ENCODE measurements around the gene TBX10. TPM values are rescaled to one million over a fixed set of nuclear protein-coding genes. Genes with fewer than 3 reads are reported as not detected.
A peak's percentile ranks its signal among the peaks of the same experiment; 100 is the strongest.

The TBX10 gene
- total and polyA plus RNA-seq, 4 donors: not detected

DNA sequence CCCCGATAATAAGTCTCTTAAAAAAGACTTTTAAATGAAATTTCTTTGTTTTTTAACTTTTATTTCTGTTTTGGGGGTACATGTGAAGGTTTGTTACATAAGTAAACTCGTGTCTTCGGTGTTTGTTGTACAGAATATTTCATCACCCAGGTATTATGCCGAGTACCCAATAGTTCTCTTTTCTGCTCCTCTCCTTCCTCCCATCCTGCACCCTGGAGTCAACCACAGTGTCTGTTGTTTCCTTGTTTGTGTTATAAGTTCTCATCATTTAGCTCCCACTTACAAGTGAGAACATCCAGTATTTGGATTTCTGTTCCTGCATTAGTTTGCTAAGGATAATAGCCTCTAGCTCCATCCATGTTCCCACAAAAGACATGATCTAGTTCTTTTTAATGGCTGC, 57.6 kb downstream of the TBX10 start:
- Histone ChIP-seq H3K27me3 (ENCODE audit: control insufficient read depth in 3 of 3, insufficient read depth in 3 of 3, low read length in 2 of 3) (peaks cover 0 to 3% (median 0%) of the 10 kb centered on the region in 3 donors), H3K4me1 (ENCODE audit: control insufficient read depth in 5 of 5, insufficient read depth in 5 of 5, low read length in 5 of 5) (peaks cover 0 to 15% (median 9%) of the 10 kb centered on the region in 5 donors), H3K27ac (ENCODE audit: low read depth in 1 of 2, low read length in 1 of 2) (no peak overlapping the region), H3K36me3 (ENCODE audit: control insufficient read depth in 4 of 4, insufficient read depth in 4 of 4, low read length in 4 of 4) (peaks cover 3 to 19% (median 16%) of the 10 kb centered on the region in 4 donors), H3K9me3 (ENCODE audit: control insufficient read depth in 4 of 4, insufficient read depth in 3 of 4, low read length in 3 of 4) (no peaks in the 10 kb centered on the region), H3K4me3 (no peak overlapping the region), H3K9ac (ENCODE audit: insufficient read depth in 1 of 2, low read length in 2 of 2) (no peak overlapping the region)
- 36 to 51% methylated on average over 4 of the region's 4 CpGs for WGBS, 2 donors
- TF ChIP-seq, protein P1, sequence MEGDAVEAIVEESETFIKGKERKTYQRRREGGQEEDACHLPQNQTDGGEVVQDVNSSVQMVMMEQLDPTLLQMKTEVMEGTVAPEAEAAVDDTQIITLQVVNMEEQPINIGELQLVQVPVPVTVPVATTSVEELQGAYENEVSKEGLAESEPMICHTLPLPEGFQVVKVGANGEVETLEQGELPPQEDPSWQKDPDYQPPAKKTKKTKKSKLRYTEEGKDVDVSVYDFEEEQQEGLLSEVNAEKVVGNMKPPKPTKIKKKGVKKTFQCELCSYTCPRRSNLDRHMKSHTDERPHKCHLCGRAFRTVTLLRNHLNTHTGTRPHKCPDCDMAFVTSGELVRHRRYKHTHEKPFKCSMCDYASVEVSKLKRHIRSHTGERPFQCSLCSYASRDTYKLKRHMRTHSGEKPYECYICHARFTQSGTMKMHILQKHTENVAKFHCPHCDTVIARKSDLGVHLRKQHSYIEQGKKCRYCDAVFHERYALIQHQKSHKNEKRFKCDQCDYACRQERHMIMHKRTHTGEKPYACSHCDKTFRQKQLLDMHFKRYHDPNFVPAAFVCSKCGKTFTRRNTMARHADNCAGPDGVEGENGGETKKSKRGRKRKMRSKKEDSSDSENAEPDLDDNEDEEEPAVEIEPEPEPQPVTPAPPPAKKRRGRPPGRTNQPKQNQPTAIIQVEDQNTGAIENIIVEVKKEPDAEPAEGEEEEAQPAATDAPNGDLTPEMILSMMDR (IDR thresholded peaks at IDR 0.05; ENCODE audit: control extremely low read depth, extremely low read depth): no peak
- DNase-seq (peak in 1 of 3 donors; percentile 12), ATAC-seq (ENCODE audit: insufficient read depth, low FRiP score) (no peak)

DNA sequence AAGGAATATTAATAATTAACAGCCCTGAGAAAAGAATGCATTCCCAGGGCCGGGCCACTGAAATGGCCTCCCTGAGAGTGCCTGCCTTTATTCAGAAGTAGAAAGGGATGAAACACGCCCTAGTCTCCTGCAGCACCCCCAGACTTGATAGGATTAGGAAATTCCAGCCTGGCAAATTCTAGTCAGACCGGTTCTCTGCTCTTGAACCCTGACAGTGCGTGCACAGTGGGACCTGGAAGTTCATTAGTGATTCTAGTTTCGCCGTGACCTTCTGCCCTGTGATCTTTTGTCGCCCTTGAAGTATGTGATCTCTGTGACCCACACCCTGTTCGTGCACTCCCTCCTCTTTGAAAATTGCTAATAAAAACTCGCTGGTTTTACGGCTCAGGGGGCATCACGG, 58.1 kb downstream of the TBX10 start:
- ATAC-seq (ENCODE audit: insufficient read depth, low FRiP score) (no peak), DNase-seq (peak; percentile 59 to 67 (median 63))
- peaks cover 0 to 15% (median 9%) of the 10 kb centered on the region in 5 donors for H3K4me1 ChIP-seq (ENCODE audit: control insufficient read depth in 5 of 5, insufficient read depth in 5 of 5, low read length in 5 of 5)
- no peak overlapping the region for H3K9ac ChIP-seq (ENCODE audit: insufficient read depth in 1 of 2, low read length in 2 of 2)
- peak overlapping the region in 1 of 2 donors; percentile 37 for H3K27ac ChIP-seq (ENCODE audit: low read depth in 1 of 2, low read length in 1 of 2)
- TF ChIP-seq, protein P1 (IDR thresholded peaks at IDR 0.05; ENCODE audit: control extremely low read depth, extremely low read depth): no peak
- H3K36me3 ChIP-seq (ENCODE audit: control insufficient read depth in 4 of 4, insufficient read depth in 4 of 4, low read length in 4 of 4): peaks cover 3 to 17% (median 12%) of the 10 kb centered on the region in 4 donors
- peaks cover 0 to 3% (median 0%) of the 10 kb centered on the region in 3 donors for H3K27me3 ChIP-seq (ENCODE audit: control insufficient read depth in 3 of 3, insufficient read depth in 3 of 3, low read length in 2 of 3)
- 51 to 67% methylated on average over 11 of the region's 11 CpGs for WGBS, 2 donors
- H3K9me3 ChIP-seq (ENCODE audit: control insufficient read depth in 4 of 4, insufficient read depth in 3 of 4, low read length in 3 of 4): no peaks in the 10 kb centered on the region
- H3K4me3 ChIP-seq: no peak overlapping the region

Small RNA genes lying within 50 kb of the gene (small RNA-seq; reads per million reads assigned to genes)
- gene AP003385.3 (ENCODE audit: low replicate concordance) (not detected), gene RPL37P2 (ENCODE audit: low replicate concordance) (0.23 reads per million, percentile 19 among the genes with 10 or more reads in this experiment)

Other genes starting within 250 kb of the TBX10 start
- 10 to 100 TPM; 19.7 to 35.9 TPM for gene RAD9A, start 247.8 kb downstream of the TBX10 start, total RNA-seq
- gene RAD9A, start 247.8 kb downstream of the TBX10 start, polyA plus RNA-seq: 10 to 100 TPM; 14.1 to 22.8 TPM
- gene PPP1CA, start 237.9 kb downstream of the TBX10 start, total RNA-seq: 100 to 1,000 TPM in 1 of 2 donors, 10 to 100 TPM in 1; 87.2 to 175 TPM
- gene PPP1CA, start 237.9 kb downstream of the TBX10 start, polyA plus RNA-seq: 100 to 1,000 TPM; 138 to 178 TPM
- gene TBC1D10C, start 235.7 kb downstream of the TBX10 start, total RNA-seq: 10 to 100 TPM in 1 of 2 donors, 1 to 10 TPM in 1; 3.2 to 21.3 TPM
- gene TBC1D10C, start 235.7 kb downstream of the TBX10 start, polyA plus RNA-seq: 10 to 100 TPM; 15.8 to 19.7 TPM
- gene CARNS1, start 224.1 kb downstream of the TBX10 start, total RNA-seq: 1 to 10 TPM; 1.2 to 1.7 TPM
- gene CARNS1, start 224.1 kb downstream of the TBX10 start, polyA plus RNA-seq: 1 to 10 TPM in 1 of 2 donors, under 1 TPM in 1; 0.15 to 1.5 TPM
- gene RPS6KB2, start 211.3 kb downstream of the TBX10 start, total RNA-seq: 10 to 100 TPM; 26.3 to 56.8 TPM
- 10 to 100 TPM; 55.7 to 69.5 TPM for gene RPS6KB2, start 211.3 kb downstream of the TBX10 start, polyA plus RNA-seq
- 10 to 100 TPM in 1 of 2 donors, 1 to 10 TPM in 1; 8.8 to 13.7 TPM for gene PTPRCAP, start 202.1 kb downstream of the TBX10 start, total RNA-seq
- 10 to 100 TPM; 10.8 to 19.0 TPM for gene PTPRCAP, start 202.1 kb downstream of the TBX10 start, polyA plus RNA-seq
- 100 to 1,000 TPM in 1 of 2 donors, 10 to 100 TPM in 1; 65.6 to 147 TPM for gene CORO1B, start 196.3 kb downstream of the TBX10 start, total RNA-seq
- 100 to 1,000 TPM; 108 to 130 TPM for gene CORO1B, start 196.3 kb downstream of the TBX10 start, polyA plus RNA-seq
- gene GPR152, start 187.0 kb downstream of the TBX10 start, total RNA-seq: not detected
- under 1 TPM in 1 of 2 donors, not detected in 1; 0.06 TPM for gene GPR152, start 187.0 kb downstream of the TBX10 start, polyA plus RNA-seq
- 1 to 10 TPM; 2.1 to 5.3 TPM for gene CABP4, start 184.4 kb downstream of the TBX10 start, total RNA-seq
- 1 to 10 TPM in 1 of 2 donors, under 1 TPM in 1; 0.96 to 2.5 TPM for gene CABP4, start 184.4 kb downstream of the TBX10 start, polyA plus RNA-seq
- gene TMEM134, start 170.5 kb downstream of the TBX10 start, total RNA-seq: 10 to 100 TPM; 32.5 to 84.2 TPM
- 10 to 100 TPM; 82.0 to 91.4 TPM for gene TMEM134, start 170.5 kb downstream of the TBX10 start, polyA plus RNA-seq
- gene AIP, start 156.7 kb downstream of the TBX10 start, total RNA-seq: 10 to 100 TPM; 60.0 to 64.8 TPM
- gene AIP, start 156.7 kb downstream of the TBX10 start, polyA plus RNA-seq: 100 to 1,000 TPM in 1 of 2 donors, 10 to 100 TPM in 1; 82.8 to 126 TPM
- gene PITPNM1, start 134.4 kb downstream of the TBX10 start, total RNA-seq: 10 to 100 TPM; 36.4 to 67.3 TPM
- 10 to 100 TPM; 23.2 to 36.2 TPM for gene PITPNM1, start 134.4 kb downstream of the TBX10 start, polyA plus RNA-seq
- 100 to 1,000 TPM in 1 of 2 donors, 10 to 100 TPM in 1; 21.7 to 128 TPM for gene CDK2AP2, start 131.6 kb downstream of the TBX10 start, total RNA-seq
- gene CDK2AP2, start 131.6 kb downstream of the TBX10 start, polyA plus RNA-seq: 100 to 1,000 TPM; 114 to 149 TPM
- gene CABP2, start 116.3 kb downstream of the TBX10 start, total RNA-seq: not detected
- not detected for gene CABP2, start 116.3 kb downstream of the TBX10 start, polyA plus RNA-seq
- gene GSTP1, start 56.0 kb downstream of the TBX10 start, total RNA-seq: 100 to 1,000 TPM; 632 to 928 TPM
- gene GSTP1, start 56.0 kb downstream of the TBX10 start, polyA plus RNA-seq: 1,000 to 10,000 TPM; 1,119 to 2,206 TPM
- 100 to 1,000 TPM; 144 to 191 TPM for gene NDUFV1, start 32.8 kb downstream of the TBX10 start, total RNA-seq
- 100 to 1,000 TPM; 113 to 137 TPM for gene NDUFV1, start 32.8 kb downstream of the TBX10 start, polyA plus RNA-seq
- gene NUDT8, start 9.8 kb downstream of the TBX10 start, total RNA-seq: 10 to 100 TPM in 1 of 2 donors, 1 to 10 TPM in 1; 6.3 to 19.9 TPM
- gene NUDT8, start 9.8 kb downstream of the TBX10 start, polyA plus RNA-seq: 10 to 100 TPM; 12.1 to 22.3 TPM
- gene ACY3, start 11.0 kb upstream of the TBX10 start, total RNA-seq: under 1 TPM in 1 of 2 donors, not detected in 1; 0.58 TPM
- gene ACY3, start 11.0 kb upstream of the TBX10 start, polyA plus RNA-seq: under 1 TPM; 0.42 to 0.73 TPM
- 1 to 10 TPM; 2.4 to 4.8 TPM for gene ALDH3B2, start 34.9 kb upstream of the TBX10 start, total RNA-seq
- 1 to 10 TPM; 1.1 to 2.6 TPM for gene ALDH3B2, start 34.9 kb upstream of the TBX10 start, polyA plus RNA-seq

All from lung (tissue), 13 donors.